Fibroblast of pulmonary artery (primary cell): ENCODE results near the gene KRTAP5-10.
"Not testable (repeated sequence)": the region's sequence is repeated elsewhere in the genome, so short reads cannot be mapped to it uniquely, and the experiment has no call there.

Experiments used
- DNase-seq: peaks from one replicate; pipeline ENCODE4 v3.0.0-alpha.2; 2010; ENCODE audit warnings: low read depth
- H3K4me3 ChIP-seq: replicated peaks from 2 replicates; pipeline ENCODE4 v1.5.1; 2011; ENCODE audit warnings: low read depth, mild to moderate bottlenecking, control low read depth, low read length, moderate library complexity
- CTCF ChIP-seq: IDR thresholded peaks from 2 replicates; pipeline ENCODE4 v1.5.1; 2011; ENCODE audit warnings: mild to moderate bottlenecking, control low read depth, low read length, inconsistent platforms; ENCODE audit errors: missing control alignments

Gene KRTAP5-10

GRCh38 chr11:71527576-71528210 lies 37.7 kb upstream of the KRTAP5-10 start:
- no peak for TF ChIP-seq CTCF
- no peak for DNase-seq
- H3K4me3 ChIP-seq, result no peak overlapping the region

GRCh38 chr11:71530602-71531001 lies 34.8 kb upstream of the KRTAP5-10 start:
- no peak for DNase-seq
- no peak overlapping the region for H3K4me3 ChIP-seq
- no peak for TF ChIP-seq CTCF

DNA sequence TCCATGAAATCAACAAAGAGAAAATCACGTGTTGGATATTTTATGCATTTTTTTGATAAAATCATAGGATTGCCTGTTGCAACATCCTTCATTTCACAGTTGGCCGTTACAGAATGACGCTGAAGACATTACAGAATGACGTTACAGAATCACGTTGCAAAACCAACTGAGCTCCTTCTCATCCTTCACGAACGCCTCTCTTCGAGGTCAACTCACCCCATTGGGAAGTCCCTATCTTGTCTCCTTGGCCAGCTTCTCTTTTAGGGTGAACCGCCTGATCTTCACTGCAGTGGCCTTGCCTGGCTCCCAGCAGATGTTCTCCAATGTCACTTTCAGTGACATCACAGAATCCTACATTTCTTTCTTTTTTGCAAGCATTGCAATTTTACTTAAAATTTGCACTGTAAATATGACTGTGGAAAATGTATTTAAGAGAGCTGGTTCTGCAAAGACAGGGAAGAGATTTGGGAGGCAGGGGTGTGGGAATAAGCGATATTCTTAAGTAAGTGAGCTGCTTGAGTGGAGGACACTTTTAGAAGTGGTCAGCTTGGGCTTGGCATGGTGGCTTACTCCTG lies 33.2 kb upstream of the KRTAP5-10 start:
- no peak for DNase-seq
- TF ChIP-seq CTCF, result no peak
- H3K4me3 ChIP-seq, result no peak overlapping the region

GRCh38 chr11:71534711-71535608 lies 30.4 kb upstream of the KRTAP5-10 start:
- H3K4me3 ChIP-seq, DNase-seq: not testable (repeated sequence)

DNA sequence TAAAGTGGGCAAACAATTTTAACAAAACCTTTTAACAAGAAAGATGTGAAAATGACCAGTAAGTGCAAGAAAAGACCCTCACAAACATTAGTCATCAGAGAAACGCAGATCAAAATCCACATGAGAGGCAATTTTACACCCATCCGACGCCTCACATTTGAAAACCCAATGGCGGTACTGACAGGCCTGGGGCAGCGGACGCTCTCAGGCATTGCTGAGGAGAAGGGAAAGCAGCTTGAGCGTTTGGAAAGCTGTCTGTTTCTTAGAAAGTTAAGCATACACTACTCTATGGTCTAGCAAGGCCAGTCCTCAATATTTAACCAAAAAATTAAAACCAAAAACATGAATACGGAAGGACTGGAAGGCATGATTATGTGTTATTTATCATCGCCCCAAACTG lies 29.5 kb upstream of the KRTAP5-10 start:
- no peak for DNase-seq
- no peak for TF ChIP-seq CTCF

GRCh38 chr11:71537537-71537936 lies 27.8 kb upstream of the KRTAP5-10 start:
- no peak overlapping the region for H3K4me3 ChIP-seq
- TF ChIP-seq CTCF, result no peak
- DNase-seq, result no peak

More for the DNA sequence above, 29.5 kb upstream of the KRTAP5-10 start:
- no peak overlapping the region for H3K4me3 ChIP-seq

- not testable (repeated sequence) for DNase-seq, H3K4me3 ChIP-seq
Observed at GRCh38 chr11:71537977-71538665, 27.2 kb upstream of the KRTAP5-10 start, which contains the start of gene KRTAP5-8. KRTAP5-8 (plus strand) TSS chr11:71538025; CDS start chr11:71538056, 31 bp downstream.
